Fibroblast of lung (primary cell): ENCODE results near the gene GSDMA. TPM values are rescaled to one million over a fixed set of nuclear protein-coding genes. Genes with fewer than 3 reads are reported as not detected.

Experiments
- DNase-seq, 2 donors: peaks; one replicate each; pipeline versions ENCODE4 v3.0.0 to v3.0.0-alpha.2; 2010; ENCODE audit warnings: low read depth in 2 of 2
- H2AFZ ChIP-seq: 2 replicates; pipeline ENCODE4 v1.5.1; 2012; ENCODE audit warnings: low read length, control low read depth, inconsistent platforms
- H3K27ac ChIP-seq: 2 replicates; pipeline ENCODE4 v1.5.1; 2011; ENCODE audit warnings: low read length, control low read depth; ENCODE audit not compliant: insufficient read depth
- H3K27me3 ChIP-seq: 2 replicates; pipeline ENCODE4 v1.5.1; 2011; ENCODE audit warnings: mild to moderate bottlenecking, low read length; ENCODE audit not compliant: control insufficient read depth, insufficient read depth
- H3K36me3 ChIP-seq: 2 replicates; pipeline ENCODE4 v1.5.1; 2011; ENCODE audit warnings: low read length; ENCODE audit not compliant: control insufficient read depth, insufficient read depth
- H3K4me1 ChIP-seq: 2 replicates; pipeline ENCODE4 v1.5.1; 2011; ENCODE audit warnings: low read length; ENCODE audit not compliant: control insufficient read depth, insufficient read depth; ENCODE audit errors: extremely low read depth
- H3K4me2 ChIP-seq: 2 replicates; pipeline ENCODE4 v1.5.1; 2011; ENCODE audit warnings: low read length, control low read depth; ENCODE audit not compliant: insufficient read depth; ENCODE audit errors: extremely low read depth
- H3K4me3 ChIP-seq, 4 experiments: fragments of 200-600 bp in 1 of 4; sonication (generic) in 1 of 4; replicated peaks in 1 of 4; 2 replicates each; pipeline ENCODE4 v1.5.1; 2011 to 2016; ENCODE audit warnings: low read length in 4 of 4, low read depth in 3 of 4, mild to moderate bottlenecking in 3 of 4, control low read depth in 2 of 4, inconsistent platforms in 1 of 4, mixed read lengths in 1 of 4; ENCODE audit not compliant: insufficient read depth in 1 of 4; ENCODE audit errors: control extremely low read depth in 1 of 4
- H3K79me2 ChIP-seq: 2 replicates; pipeline ENCODE4 v1.5.1; 2012; ENCODE audit warnings: mild to moderate bottlenecking, low read length, inconsistent platforms; ENCODE audit not compliant: control insufficient read depth, insufficient read depth
- H3K9ac ChIP-seq: 2 replicates; pipeline ENCODE4 v1.5.1; 2011; ENCODE audit warnings: mild to moderate bottlenecking, low read length, control low read depth; ENCODE audit not compliant: insufficient read depth
- H3K9me3 ChIP-seq: 2 replicates; pipeline ENCODE4 v1.5.1; 2012; ENCODE audit warnings: low read depth, low read length; ENCODE audit not compliant: control insufficient read depth, insufficient read depth
- H4K20me1 ChIP-seq: 2 replicates; pipeline ENCODE4 v1.5.1; 2011; ENCODE audit warnings: low read length; ENCODE audit not compliant: control insufficient read depth, insufficient read depth; ENCODE audit errors: extremely low read depth
- EZH2 ChIP-seq: IDR thresholded peaks from 2 replicates; pipeline ENCODE4 v1.5.1; 2012; ENCODE audit warnings: low read length, control low read depth, mild to moderate bottlenecking; ENCODE audit errors: missing control alignments
- polyA plus RNA-seq, 2 donors: library from polyadenylated mRNA; depleted of rRNA in 1 of 2; stranded (reverse) in 1 of 2; unstranded in 1 of 2; fragments of >200 nt; gene quantifications; 2 replicates each; pipeline ENCODE4 v1.2.1, GENCODE V29; 2011 to 2012; ENCODE audit warnings: missing spikeins in 1 of 2
- total RNA-seq: library from RNA; depleted of rRNA; stranded (reverse); fragments of >200 nt; gene quantifications from 2 replicates; pipeline ENCODE4 v1.2.1, GENCODE V29; 2014
- TF ChIP-seq, protein P1 (sequence below), 2 donors: IDR thresholded peaks in 1 of 2; conservative IDR thresholded peaks in 1 of 2; 1 replicate in 1 of 2; 2 replicates in 1 of 2; pipeline ENCODE4 v1.5.1; 2011 to 2012; ENCODE audit warnings: low read length in 2 of 2, control low read depth in 1 of 2, inconsistent platforms in 1 of 2, low read depth in 1 of 2, mild to moderate bottlenecking in 1 of 2

Gene GSDMA
- total and polyA plus RNA-seq, 2 donors (not counting 1 experiment from before 2014, with no cell fraction given): not detected

DNA sequence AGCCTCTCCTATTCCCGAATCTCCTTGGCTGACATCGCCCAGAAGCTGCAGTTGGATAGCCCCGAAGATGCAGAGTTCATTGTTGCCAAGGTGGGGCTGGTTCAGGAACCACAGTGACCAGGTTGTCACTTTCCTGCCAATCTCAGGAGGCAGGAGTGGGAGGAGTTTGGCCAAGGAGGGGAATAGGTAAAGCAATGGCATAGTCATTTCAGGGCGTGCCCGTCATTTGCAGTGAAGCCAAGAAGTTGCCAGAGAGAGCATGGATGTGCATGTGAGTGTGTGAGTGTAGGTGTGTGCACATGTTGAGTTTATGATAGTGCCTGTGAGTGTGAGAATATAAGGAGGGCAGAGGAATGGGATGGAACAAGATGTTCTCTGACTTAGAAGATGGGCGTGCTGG, 32.6 kb downstream of the GSDMA start:
- Histone ChIP-seq H3K27ac (no peak overlapping the region), H3K9me3 (no peaks in the 10 kb centered on the region), H3K36me3 (peaks cover 27% of the 10 kb centered on the region), H2AFZ (no peak overlapping the region), H3K4me3 (no peak overlapping the region), H3K4me2 (no peak overlapping the region), H3K27me3 (no peaks in the 10 kb centered on the region), H3K9ac (no peak overlapping the region), H3K79me2 (no peaks in the 10 kb centered on the region), H3K4me1 (no peaks in the 10 kb centered on the region), H4K20me1 (no peaks in the 10 kb centered on the region)
- TF ChIP-seq, protein P1, sequence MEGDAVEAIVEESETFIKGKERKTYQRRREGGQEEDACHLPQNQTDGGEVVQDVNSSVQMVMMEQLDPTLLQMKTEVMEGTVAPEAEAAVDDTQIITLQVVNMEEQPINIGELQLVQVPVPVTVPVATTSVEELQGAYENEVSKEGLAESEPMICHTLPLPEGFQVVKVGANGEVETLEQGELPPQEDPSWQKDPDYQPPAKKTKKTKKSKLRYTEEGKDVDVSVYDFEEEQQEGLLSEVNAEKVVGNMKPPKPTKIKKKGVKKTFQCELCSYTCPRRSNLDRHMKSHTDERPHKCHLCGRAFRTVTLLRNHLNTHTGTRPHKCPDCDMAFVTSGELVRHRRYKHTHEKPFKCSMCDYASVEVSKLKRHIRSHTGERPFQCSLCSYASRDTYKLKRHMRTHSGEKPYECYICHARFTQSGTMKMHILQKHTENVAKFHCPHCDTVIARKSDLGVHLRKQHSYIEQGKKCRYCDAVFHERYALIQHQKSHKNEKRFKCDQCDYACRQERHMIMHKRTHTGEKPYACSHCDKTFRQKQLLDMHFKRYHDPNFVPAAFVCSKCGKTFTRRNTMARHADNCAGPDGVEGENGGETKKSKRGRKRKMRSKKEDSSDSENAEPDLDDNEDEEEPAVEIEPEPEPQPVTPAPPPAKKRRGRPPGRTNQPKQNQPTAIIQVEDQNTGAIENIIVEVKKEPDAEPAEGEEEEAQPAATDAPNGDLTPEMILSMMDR (conservative IDR thresholded peaks at IDR 0.05 in 1 of 2, IDR thresholded peaks at IDR 0.05 in 1 of 2; ENCODE audit: low read depth in 1 of 2, low read length in 2 of 2): no peak
- no peak for TF ChIP-seq EZH2
- DNase-seq: no peak

- Histone ChIP-seq H3K36me3 (peaks cover 25% of the 10 kb centered on the region), H3K4me1 (no peaks in the 10 kb centered on the region), H3K27me3 (no peaks in the 10 kb centered on the region), H3K9me3 (no peaks in the 10 kb centered on the region), H3K9ac (no peak overlapping the region), H3K27ac (no peak overlapping the region), H3K4me2 (no peak overlapping the region), H4K20me1 (no peaks in the 10 kb centered on the region), H2AFZ (no peak overlapping the region), H3K79me2 (no peaks in the 10 kb centered on the region), H3K4me3 (no peak overlapping the region)
- TF ChIP-seq, protein P1 (conservative IDR thresholded peaks at IDR 0.05 in 1 of 2, IDR thresholded peaks at IDR 0.05 in 1 of 2; ENCODE audit: low read depth in 1 of 2, low read length in 2 of 2): no peak
- TF ChIP-seq EZH2: no peak
- no peak for DNase-seq
Observed at GRCh38 chr17:39996162-39996561, 33.4 kb downstream of the GSDMA start.

GRCh38 chr17:39996800-39997199, 34.0 kb downstream of the GSDMA start:
- H3K4me1 ChIP-seq: no peaks in the 10 kb centered on the region
- no peak overlapping the region for H3K4me3 ChIP-seq
- no peaks in the 10 kb centered on the region for H3K79me2 ChIP-seq
- no peaks in the 10 kb centered on the region for H3K27me3 ChIP-seq
- H3K36me3 ChIP-seq: peaks cover 20% of the 10 kb centered on the region
- H3K9me3 ChIP-seq: no peaks in the 10 kb centered on the region
- no peak for DNase-seq
- no peak overlapping the region for H3K27ac ChIP-seq
- H3K4me2 ChIP-seq: no peak overlapping the region
- H2AFZ ChIP-seq: no peak overlapping the region
- H3K9ac ChIP-seq: no peak overlapping the region
- no peak for TF ChIP-seq EZH2
- TF ChIP-seq, protein P1 (conservative IDR thresholded peaks at IDR 0.05 in 1 of 2, IDR thresholded peaks at IDR 0.05 in 1 of 2; ENCODE audit: low read depth in 1 of 2, low read length in 2 of 2): no peak
- no peaks in the 10 kb centered on the region for H4K20me1 ChIP-seq
